ENCODE measurements around the gene PRPH2.

Gene PRPH2

DNA sequence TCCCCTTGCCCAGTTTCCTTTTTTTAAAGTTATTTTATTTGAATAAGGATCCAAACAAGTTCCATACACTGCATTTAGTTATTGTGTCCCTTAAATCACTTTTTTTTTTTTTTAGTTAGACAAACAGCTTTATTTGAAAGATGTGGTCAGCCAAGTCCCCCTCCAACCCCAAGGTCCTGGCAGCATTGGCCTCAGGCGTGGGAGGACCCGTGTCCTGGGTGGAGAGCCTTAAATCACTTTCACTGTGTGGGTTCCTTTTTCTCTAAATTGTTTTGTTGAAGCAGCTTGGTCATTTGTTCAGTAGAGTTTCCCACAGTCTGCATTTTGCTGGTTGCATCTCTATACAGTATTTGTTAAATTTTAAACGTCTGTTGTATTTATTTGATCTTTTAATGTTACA is 28.7 kb upstream of the PRPH2 start:
- Histone ChIP-seq H3K9ac (ENCODE audit: low read length) (no peak overlapping the region), H3K4ac (ENCODE audit: low read depth in 1 of 2, low read length in 2 of 2) (no peak overlapping the region), H3K9me3 (ENCODE audit: control insufficient read depth, low read length) (no peaks in the 10 kb centered on the region), H2AK5ac (ENCODE audit: low read length, severe bottlenecking) (no peak overlapping the region), H3K36me3 (ENCODE audit: control insufficient read depth in 1 of 2, insufficient read depth in 2 of 2, low read depth in 1 of 2, low read length in 2 of 2) (no peaks in the 10 kb centered on the region), H2BK120ac (ENCODE audit: low read depth, low read length) (no peak overlapping the region), H2AFZ (ENCODE audit: low read depth, low read length) (no peak overlapping the region), H3K79me1 (replicated peaks; ENCODE audit: low read length, poor library complexity, severe bottlenecking) (peaks cover 15% of the 10 kb centered on the region), H3K18ac (ENCODE audit: low read depth in 1 of 2, low read length in 2 of 2) (no peak overlapping the region), H4K91ac (ENCODE audit: low read length) (no peak overlapping the region), H2BK5ac (ENCODE audit: low read depth, low read length, poor library complexity, severe bottlenecking) (no peak overlapping the region), H3K4me3 (ENCODE audit: insufficient read depth in 1 of 2, low read depth in 1 of 2, low read length in 2 of 2) (no peak overlapping the region), H4K8ac (ENCODE audit: low read length) (no peak overlapping the region), H3K23ac (ENCODE audit: low read length in 2 of 2) (no peak overlapping the region), H3K14ac (ENCODE audit: low read length in 2 of 2) (no peak overlapping the region), H3K4me1 (ENCODE audit: control insufficient read depth, insufficient read depth, low read depth, low read length) (peaks cover 3% of the 10 kb centered on the region), H2BK15ac (ENCODE audit: low read depth, poor library complexity, severe bottlenecking) (no peak overlapping the region), H3K27me3 (ENCODE audit: control insufficient read depth in 1 of 2, insufficient read depth in 1 of 2, low read length in 2 of 2) (no peaks in the 10 kb centered on the region), H3K27ac (ENCODE audit: low read length, poor library complexity, severe bottlenecking) (no peak overlapping the region), H3K4me2 (ENCODE audit: low read length, poor library complexity, severe bottlenecking) (no peak overlapping the region), H2BK12ac (ENCODE audit: low read length in 2 of 2) (no peak overlapping the region)
- DNase-seq: no peak
- WGBS: 78% methylated on average over 3 of the region's 3 CpGs

DNA sequence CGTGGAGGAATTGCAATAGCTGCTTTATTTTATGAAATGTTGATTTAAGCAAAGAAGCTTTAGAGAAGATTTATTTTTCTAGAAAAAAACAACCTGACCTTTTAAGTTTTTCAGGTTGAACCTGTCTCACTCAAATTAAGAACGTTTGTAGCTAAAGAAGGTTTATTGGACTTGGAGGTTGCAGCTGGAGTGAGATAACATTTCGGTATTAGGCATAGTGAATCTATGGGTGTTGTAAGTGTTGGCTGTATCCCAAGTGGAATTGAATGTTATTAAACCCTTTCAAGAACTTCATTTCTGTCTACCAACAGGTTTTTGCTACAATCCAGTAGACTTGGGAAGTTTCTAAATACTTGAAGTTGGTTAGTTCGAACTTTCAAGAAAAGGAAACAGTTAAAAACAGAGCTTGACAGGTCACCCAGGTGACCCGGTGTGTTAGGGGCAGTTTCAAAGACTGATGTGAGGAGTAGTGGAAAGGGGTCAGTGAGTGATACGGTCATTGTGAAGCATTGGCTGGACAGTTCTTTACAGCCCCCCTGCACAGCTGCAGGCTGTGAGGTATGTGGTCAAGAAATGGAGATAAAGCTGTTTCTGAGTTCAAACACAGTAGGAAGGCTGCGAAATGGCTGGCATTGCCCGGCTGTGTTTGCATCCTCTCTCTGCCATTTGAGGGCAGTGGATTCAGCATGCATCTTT is 26.0 kb upstream of the PRPH2 start:
- H2BK15ac ChIP-seq (ENCODE audit: low read depth, poor library complexity, severe bottlenecking): no peak overlapping the region
- no peak overlapping the region for H3K4ac ChIP-seq (ENCODE audit: low read depth in 1 of 2, low read length in 2 of 2)
- H2BK120ac ChIP-seq (ENCODE audit: low read depth, low read length): no peak overlapping the region
- peaks cover 12% of the 10 kb centered on the region for H3K4me1 ChIP-seq (ENCODE audit: control insufficient read depth, insufficient read depth, low read depth, low read length)
- H2BK12ac ChIP-seq (ENCODE audit: low read length in 2 of 2): no peak overlapping the region
- peak overlapping the region in 1 of 2 experiments; percentile 92 for H3K4me3 ChIP-seq (ENCODE audit: insufficient read depth in 1 of 2, low read depth in 1 of 2, low read length in 2 of 2)
- no peak overlapping the region for H3K4me2 ChIP-seq (ENCODE audit: low read length, poor library complexity, severe bottlenecking)
- H4K8ac ChIP-seq (ENCODE audit: low read length): no peak overlapping the region
- no peaks in the 10 kb centered on the region for H3K27me3 ChIP-seq (ENCODE audit: control insufficient read depth in 1 of 2, insufficient read depth in 1 of 2, low read length in 2 of 2)
- H3K23ac ChIP-seq (ENCODE audit: low read length in 2 of 2): no peak overlapping the region
- no peak overlapping the region for H4K91ac ChIP-seq (ENCODE audit: low read length)
- H3K36me3 ChIP-seq (ENCODE audit: control insufficient read depth in 1 of 2, insufficient read depth in 2 of 2, low read depth in 1 of 2, low read length in 2 of 2): peaks cover 3 to 10% of the 10 kb centered on the region in 2 experiments
- no peaks in the 10 kb centered on the region for H3K9me3 ChIP-seq (ENCODE audit: control insufficient read depth, low read length)
- peak overlapping the region in 1 of 2 experiments; percentile 26 for H3K14ac ChIP-seq (ENCODE audit: low read length in 2 of 2)
- H2AFZ ChIP-seq (ENCODE audit: low read depth, low read length): no peak overlapping the region
- DNase-seq: no peak
- H3K9ac ChIP-seq (ENCODE audit: low read length): peak overlapping the region; percentile 100
- H3K27ac ChIP-seq (ENCODE audit: low read length, poor library complexity, severe bottlenecking): no peak overlapping the region
- no peak overlapping the region for H2BK5ac ChIP-seq (ENCODE audit: low read depth, low read length, poor library complexity, severe bottlenecking)
- no peak overlapping the region for H3K18ac ChIP-seq (ENCODE audit: low read depth in 1 of 2, low read length in 2 of 2)
- WGBS: 75% methylated on average over 6 of the region's 8 CpGs
- no peak overlapping the region for H2AK5ac ChIP-seq (ENCODE audit: low read length, severe bottlenecking)
- peaks cover 14% of the 10 kb centered on the region for H3K79me1 ChIP-seq (replicated peaks; ENCODE audit: low read length, poor library complexity, severe bottlenecking)

DNA sequence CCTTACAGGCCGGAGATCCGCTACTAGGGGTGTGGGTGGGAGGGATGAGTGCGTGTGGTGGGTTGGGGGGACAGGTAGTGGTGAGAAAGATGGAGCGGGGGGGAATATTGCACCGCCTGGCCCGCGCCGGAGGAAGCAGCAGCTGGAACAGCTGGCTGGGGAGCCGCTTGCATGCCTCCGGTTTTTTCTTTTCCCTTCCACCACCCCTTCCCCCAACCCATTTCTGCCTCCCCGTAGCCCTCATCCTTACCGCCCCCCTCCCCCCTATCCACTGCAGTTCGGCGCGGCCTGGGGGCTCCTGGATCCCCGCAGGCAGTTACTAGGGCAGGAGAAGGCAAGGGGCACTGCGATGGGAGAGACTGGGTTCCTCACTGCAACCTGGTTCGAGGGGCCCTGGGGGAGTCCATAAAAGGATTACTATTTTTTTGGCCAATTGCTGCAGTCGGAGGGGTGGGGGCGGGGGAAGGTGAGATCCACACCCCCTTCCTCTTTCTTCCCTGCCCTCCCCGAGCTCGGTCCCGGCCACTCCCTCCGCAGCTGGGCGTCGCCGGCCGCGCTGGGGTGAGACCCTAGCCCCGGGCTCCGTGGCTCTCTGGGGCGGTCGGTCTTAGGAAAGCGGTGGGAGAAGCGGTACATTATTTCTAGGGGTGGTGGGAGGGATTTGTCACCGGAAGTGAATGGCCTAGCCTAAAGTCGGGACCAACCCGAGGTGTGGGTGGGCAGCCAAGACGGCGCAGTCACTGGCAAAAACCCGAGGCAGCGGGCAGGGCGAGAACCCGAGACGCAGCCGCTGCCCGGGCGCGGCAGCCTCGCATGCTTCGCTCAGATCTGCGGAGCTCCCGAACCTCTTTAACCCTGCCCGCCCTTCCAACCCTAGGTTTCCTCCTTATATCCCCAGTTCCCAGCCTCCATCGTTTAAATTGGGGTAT is 24.3 kb upstream of the PRPH2 start:
- under 1% methylated on average over 26 of the region's 55 CpGs for WGBS
- peak overlapping the region; percentile 77 for H2BK15ac ChIP-seq (ENCODE audit: low read depth, poor library complexity, severe bottlenecking)

More for the DNA sequence above, 24.3 kb upstream of the PRPH2 start:
- Histone ChIP-seq H2BK5ac (ENCODE audit: low read depth, low read length, poor library complexity, severe bottlenecking) (peak overlapping the region; percentile 96), H3K79me1 (replicated peaks; ENCODE audit: low read length, poor library complexity, severe bottlenecking) (peaks cover 10% of the 10 kb centered on the region), H3K14ac (ENCODE audit: low read length in 2 of 2) (peak overlapping the region; percentile 82 to 93), H3K27ac (ENCODE audit: low read length, poor library complexity, severe bottlenecking) (peak overlapping the region; percentile 99), H3K9me3 (ENCODE audit: control insufficient read depth, low read length) (no peaks in the 10 kb centered on the region), H2AK5ac (ENCODE audit: low read length, severe bottlenecking) (peak overlapping the region; percentile 61), H2AFZ (ENCODE audit: low read depth, low read length) (peak overlapping the region; percentile 72), H3K4me1 (ENCODE audit: control insufficient read depth, insufficient read depth, low read depth, low read length) (peaks cover 17% of the 10 kb centered on the region), H3K23ac (ENCODE audit: low read length in 2 of 2) (no peak overlapping the region), H2BK120ac (ENCODE audit: low read depth, low read length) (peak overlapping the region; percentile 100), H3K4ac (ENCODE audit: low read depth in 1 of 2, low read length in 2 of 2) (peak overlapping the region; percentile 86 to 92), H3K36me3 (ENCODE audit: control insufficient read depth in 1 of 2, insufficient read depth in 2 of 2, low read depth in 1 of 2, low read length in 2 of 2) (peaks cover 3 to 10% of the 10 kb centered on the region in 2 experiments), H3K4me3 (ENCODE audit: insufficient read depth in 1 of 2, low read depth in 1 of 2, low read length in 2 of 2) (peak overlapping the region; percentile 79 to 92), H3K4me2 (ENCODE audit: low read length, poor library complexity, severe bottlenecking) (peak overlapping the region; percentile 94), H4K8ac (ENCODE audit: low read length) (peak overlapping the region; percentile 97), H3K9ac (ENCODE audit: low read length) (peak overlapping the region; percentile 100), H3K27me3 (ENCODE audit: control insufficient read depth in 1 of 2, insufficient read depth in 1 of 2, low read length in 2 of 2) (no peaks in the 10 kb centered on the region), H3K18ac (ENCODE audit: low read depth in 1 of 2, low read length in 2 of 2) (peak overlapping the region; percentile 98 to 99), H4K91ac (ENCODE audit: low read length) (peak overlapping the region; percentile 99), H2BK12ac (ENCODE audit: low read length in 2 of 2) (peak overlapping the region; percentile 37 to 88)
- peak; percentile 93 for DNase-seq

Measured in mesenchymal stem cell (in vitro differentiated cells and primary cell).